ENCODE measurements around the gene WHAMM.
"Not testable (repeated sequence)": the region's sequence is repeated elsewhere in the genome, so short reads cannot be mapped to it uniquely, and the experiment has no call there.

WHAMM gene

GRCh38 chr15:82803793-82804574 is 5.4 kb upstream of the WHAMM start:
- FAIRE-seq = no peak

GRCh38 chr15:82804575-82804949 is 4.9 kb upstream of the WHAMM start:
- FAIRE-seq = no peak

GRCh38 chr15:82805994-82806406 is 3.4 kb upstream of the WHAMM start, which contains the start of gene FSD2:
Gene FSD2, minus strand, starts transcription at chr15:82806069. Its CDS starts 18,679 bp downstream, at chr15:82787390.
- no peak for FAIRE-seq

GRCh38 chr15:82807920-82808633 is 1.4 kb upstream of the WHAMM start:
- FAIRE-seq = no peak

- no peak for FAIRE-seq
These were observed 790 bp upstream of the WHAMM start for GRCh38 chr15:82808634-82809041.

- FAIRE-seq = no peak
These were observed 847 bp downstream of the WHAMM start for GRCh38 chr15:82810061-82810889.

GRCh38 chr15:82810890-82811426 is 1.5 kb downstream of the WHAMM start:
- FAIRE-seq = no peak

- FAIRE-seq = no peak
These were observed 3.6 kb downstream of the WHAMM start for GRCh38 chr15:82812994-82813393.

GRCh38 chr15:82820128-82820527 is 10.7 kb downstream of the WHAMM start:
- no peak for FAIRE-seq

- FAIRE-seq = not testable (repeated sequence)
These were observed 12.0 kb downstream of the WHAMM start for GRCh38 chr15:82821396-82821795.

- FAIRE-seq = not testable (repeated sequence)
These were observed 12.4 kb downstream of the WHAMM start for GRCh38 chr15:82821851-82822250.

- no peak for FAIRE-seq
These were observed 13.6 kb downstream of the WHAMM start for GRCh38 chr15:82823049-82823448.

GRCh38 chr15:82828075-82828474 is 18.6 kb downstream of the WHAMM start:
- no peak for FAIRE-seq

- no peak for FAIRE-seq
These were observed 19.8 kb downstream of the WHAMM start for GRCh38 chr15:82829234-82829633.

GRCh38 chr15:82830427-82831173 is 21.2 kb downstream of the WHAMM start:
- FAIRE-seq = no peak

GRCh38 chr15:82831894-82832600 is 22.6 kb downstream of the WHAMM start:
- FAIRE-seq = no peak

GRCh38 chr15:82832601-82833361 is 23.4 kb downstream of the WHAMM start:
- FAIRE-seq = no peak

- FAIRE-seq = no peak
These were observed 23.9 kb downstream of the WHAMM start for GRCh38 chr15:82833362-82833682.

- no peak for FAIRE-seq
These were observed 26.0 kb downstream of the WHAMM start for GRCh38 chr15:82835391-82835917.

GRCh38 chr15:82838096-82838735 is 28.8 kb downstream of the WHAMM start:
- no peak for FAIRE-seq
